GM12878 (cell line): ENCODE results near the gene SELENOK. TPM values are rescaled to one million over a fixed set of nuclear protein-coding genes. Genes with fewer than 3 reads are reported as not detected.

ENCODE experiments used
- ATAC-seq: fragments of 200-7000 bp; cut with Tn5 transposase; 3 replicates; pipeline ENCODE4 v1.9.1; 2020; ENCODE audit warnings: mild to moderate bottlenecking, moderate library complexity
- BruUV-seq: library from RNA; stranded (reverse); fragments of 400-500 nt; replicated peaks from 2 replicates; lab custom pipeline; 2021; lab: Mats Ljungman, UMichigan
- CTCF ChIA-PET: fragments of 300-600 bp; sonication (Branson Sonifier 250); formaldehyde crosslinking; extraction: SDS; loops from one replicate; lab custom pipeline; 2021; ENCODE audit warnings: inconsistent platforms; lab: Yijun Ruan, JAX
- POLR2A ChIA-PET: fragments of 350-600 bp; formaldehyde crosslinking; extraction: SDS; loops from one replicate; lab custom pipeline; 2021; ENCODE audit warnings: inconsistent platforms; lab: Charles Lee
- RAD21 ChIA-PET: fragments of 300-600 bp; sonication (Branson Sonifier 250); formaldehyde crosslinking; loops from one replicate; lab custom pipeline; 2023; ENCODE audit warnings: antibody characterized with exemption; ENCODE audit not compliant: unreplicated experiment; lab: Charles Lee
- SMC1A ChIA-PET: fragments of 300-600 bp; sonication (Branson Sonifier 250); formaldehyde crosslinking; loops from one replicate; lab custom pipeline; 2023; ENCODE audit not compliant: unreplicated experiment, uncharacterized antibody; lab: Charles Lee
- DNase-seq: peaks from one replicate; pipeline ENCODE4 v3.0.0-alpha.2; 2011; ENCODE audit warnings: low read depth, low spot score
- FAIRE-seq: peaks from 3 replicates; lab custom pipeline; 2011; peaks lifted over from hg19 to GRCh38; lab: Jason Lieb, UNC
- H2AFZ ChIP-seq: 2 replicates; pipeline ENCODE4 v1.6.0; 2011; ENCODE audit warnings: low read depth, low read length, control low read depth; ENCODE audit not compliant: control insufficient read depth
- H3K27ac ChIP-seq: 2 replicates; pipeline ENCODE4 v1.5.1; 2011; ENCODE audit warnings: control low read depth; ENCODE audit not compliant: control insufficient read depth, insufficient read depth
- H3K27me3 ChIP-seq, 2 experiments: replicated peaks in 1 of 2; 2 replicates each; pipeline versions ENCODE4 v1.6.0 to v1.6.1; 2011; ENCODE audit warnings: low read length in 1 of 2; ENCODE audit not compliant: control insufficient read depth in 2 of 2, insufficient read depth in 2 of 2
- H3K36me3 ChIP-seq, 2 experiments: 2 replicates each; pipeline ENCODE4 v1.5.1; 2011; ENCODE audit warnings: low read length in 1 of 2; ENCODE audit not compliant: control insufficient read depth in 2 of 2, insufficient read depth in 2 of 2
- H3K4me1 ChIP-seq: 2 replicates; pipeline ENCODE4 v1.6.1; 2011; ENCODE audit warnings: mild to moderate bottlenecking, low read length, moderate library complexity, mixed read lengths; ENCODE audit not compliant: control insufficient read depth, insufficient read depth
- H3K4me2 ChIP-seq: 2 replicates; pipeline ENCODE4 v1.6.0; 2011; ENCODE audit warnings: control low read depth; ENCODE audit not compliant: control insufficient read depth, insufficient read depth
- H3K4me3 ChIP-seq: fragments of 200-600 bp; sonication (generic); 2 replicates; pipeline ENCODE4 v1.5.1; 2016
- H3K79me2 ChIP-seq: 2 replicates; pipeline ENCODE4 v1.6.0; 2011; ENCODE audit warnings: low read length; ENCODE audit not compliant: control insufficient read depth, insufficient read depth
- H3K9ac ChIP-seq: 2 replicates; pipeline ENCODE4 v1.8.0; 2011; ENCODE audit warnings: low read length, control low read depth, mixed read lengths; ENCODE audit not compliant: control insufficient read depth, insufficient read depth
- H3K9me3 ChIP-seq: replicated peaks from 3 replicates; pipeline ENCODE4 v1.5.1; 2011; ENCODE audit warnings: mild to moderate bottlenecking, low read length; ENCODE audit not compliant: control insufficient read depth, insufficient read depth
- H4K20me1 ChIP-seq: 2 replicates; pipeline ENCODE4 v1.6.0; 2011; ENCODE audit not compliant: control insufficient read depth, insufficient read depth
- CBX3 ChIP-seq: fragments of 200-600 bp; sonication (generic); IDR thresholded peaks from 2 replicates; pipeline ENCODE4 v1.6.1; 2016; ENCODE audit warnings: low read depth, borderline replicate concordance
- ESRRA ChIP-seq: IDR thresholded peaks from 2 replicates; pipeline ENCODE4 v1.6.1; 2012; ENCODE audit warnings: mild to moderate bottlenecking, low read length, improper control_type of control experiment
- LARP7 ChIP-seq: fragments of 450-650 bp; IDR thresholded peaks from 2 replicates; pipeline ENCODE4 v1.6.1; 2017; ENCODE audit warnings: mild to moderate bottlenecking
- PAX5 ChIP-seq: IDR thresholded peaks from 2 replicates; pipeline ENCODE4 v1.6.1; 2011; ENCODE audit warnings: low read depth, low read length, borderline replicate concordance
- RBBP5 ChIP-seq: fragments of 200-600 bp; sonication (generic); conservative IDR thresholded peaks from 2 replicates; pipeline ENCODE4 v1.6.1; 2016
- REST ChIP-seq: IDR thresholded peaks from 2 replicates; pipeline ENCODE4 v1.6.1; 2012; ENCODE audit warnings: mild to moderate bottlenecking, low read depth, low read length
- RFX5 ChIP-seq: IDR thresholded peaks from 2 replicates; pipeline ENCODE4 v1.6.1; 2011; ENCODE audit warnings: low read depth, low read length, improper control_type of control experiment
- SIX5 ChIP-seq: IDR thresholded peaks from 2 replicates; pipeline ENCODE4 v1.6.1; 2011; ENCODE audit warnings: mild to moderate bottlenecking, low read depth, low read length, moderate library complexity; ENCODE audit not compliant: severe bottlenecking
- SP1 ChIP-seq: IDR thresholded peaks from one replicate; pipeline ENCODE4 v1.6.1; 2011; ENCODE audit warnings: low read depth, low read length
- SUPT20H ChIP-seq: IDR thresholded peaks from 2 replicates; pipeline ENCODE4 v1.6.1; 2011; ENCODE audit warnings: low read depth, mild to moderate bottlenecking, low read length, moderate library complexity, borderline replicate concordance; ENCODE audit not compliant: control insufficient read depth
- TAF1 ChIP-seq: IDR thresholded peaks from 2 replicates; pipeline ENCODE4 v1.6.1; 2011; ENCODE audit warnings: mild to moderate bottlenecking, low read depth, low read length, borderline replicate concordance
- TCF12 ChIP-seq: IDR thresholded peaks from 2 replicates; pipeline ENCODE4 v1.6.1; 2011; ENCODE audit warnings: low read depth, mild to moderate bottlenecking, low read length
- ZZZ3 ChIP-seq: IDR thresholded peaks from 2 replicates; pipeline ENCODE4 v1.6.1; 2011; ENCODE audit warnings: low read depth; ENCODE audit not compliant: control insufficient read depth, insufficient read length
- WGBS: methylation state at CpG from one replicate; pipeline ENCODE4 v1.1.6; 2016; ENCODE audit warnings: low lambda C conversion rate; ENCODE audit not compliant: insufficient replicate concordance, insufficient coverage; ENCODE audit errors: missing lambda C conversion rate; 5-methylcytosine and 5-hydroxymethylcytosine counted together
- in situ Hi-C: fragments of 300-500 bp; cut with MboI; formaldehyde crosslinking; loops from 9 replicates; pipeline ENCODE4 v1.14.3; 2018; ENCODE audit warnings: mixed read lengths
- intact Hi-C: fragments of 100-400 bp; cut with micrococcal nuclease; formaldehyde crosslinking; loops from one replicate; pipeline ENCODE4 v1.14.2; 2022; ENCODE audit not compliant: unreplicated experiment
- polyA plus RNA-seq, 11 experiments: library from polyadenylated mRNA; depleted of rRNA in 4 of 11; unstranded in 6 of 11; stranded (reverse) in 5 of 11; fragments of >200 nt; fragmentation: Nextera tagmentation in 4 of 11; fragmentation: Illumina TruSeq in 1 of 11; extraction: Ambion mirVana in 4 of 11; extraction: Trizol in 1 of 11; gene quantifications; 1 replicate in 1 of 11; 2 replicates in 10 of 11; pipeline versions ENCODE4 v1.2.1 to v1.2.3, GENCODE V29; 2011 to 2016; ENCODE audit warnings: inconsistent platforms in 2 of 11, missing spikeins in 2 of 11, low read depth in 1 of 11
- total RNA-seq, 4 experiments: library from RNA; depleted of rRNA in 3 of 4; stranded (reverse); fragments of >200 nt in 3 of 4; fragmentation: Illumina TruSeq in 1 of 4; extraction: Trizol in 1 of 4; gene quantifications; 2 replicates each; pipeline versions ENCODE4 v1.2.1 to v1.2.3, GENCODE V29; 2013 to 2021

The SELENOK gene
- total and polyA plus RNA-seq, 10 of the 15 experiments (the other 5 are each of a cell fraction or from before 2014, with no cell fraction given) = 35.4 to 322 (median 101) TPM

GRCh38 chr3:53850895-53851294, 40.8 kb downstream of the SELENOK start:
- no TSS peak for BruUV-seq
- in situ Hi-C loops = no loop called here
- no peaks in the 10 kb centered on the region for H3K36me3 ChIP-seq
- H3K4me1 ChIP-seq = peaks cover 5% of the 10 kb centered on the region
- RAD21 ChIA-PET = no interaction called here
- intact Hi-C loops = no loop called here
- H3K27ac ChIP-seq = no peak overlapping the region
- POLR2A ChIA-PET = no interaction called here
- SMC1A ChIA-PET = interaction anchor here (1.4 to 1.7 kb wide), 4 partner anchors 30 to 117 kb away, joined by 3 to 6 read pairs (median 4); no protein-coding TSS in a partner anchor
- ATAC-seq = no peak
- H4K20me1 ChIP-seq = no peaks in the 10 kb centered on the region
- no peaks in the 10 kb centered on the region for H3K27me3 ChIP-seq
- no peak overlapping the region for H3K4me2 ChIP-seq
- no peak overlapping the region for H2AFZ ChIP-seq
- no peak for DNase-seq
- FAIRE-seq = no peak
- no peak for TF ChIP-seq ZZZ3
- TF ChIP-seq PAX5 = no peak
- no peak for TF ChIP-seq RFX5
- TF ChIP-seq REST = no peak
- no peak for TF ChIP-seq SIX5
- TF ChIP-seq TAF1 = no peak
- TF ChIP-seq LARP7 = no peak
- no peak for TF ChIP-seq SP1
- no peak for TF ChIP-seq RBBP5
- no peak for TF ChIP-seq TCF12
- no peak for TF ChIP-seq CBX3
- no peak for TF ChIP-seq ESRRA
- TF ChIP-seq SUPT20H = no peak
- H3K79me2 ChIP-seq = no peaks in the 10 kb centered on the region; the same call in none of the 2 replicates
- CTCF ChIA-PET = interaction anchor here (1.4 to 1.7 kb wide), 2 partner anchors 12 to 30 kb away, joined by 3 to 5 read pairs; no protein-coding TSS in a partner anchor
- 74% methylated on average over 5 of the region's 5 CpGs for WGBS
- H3K4me3 ChIP-seq = no peak overlapping the region
- H3K9ac ChIP-seq = no peak overlapping the region
- no peaks in the 10 kb centered on the region for H3K9me3 ChIP-seq
